ENCODE results near the gene ATXN10. TPM values are rescaled to one million over a fixed set of nuclear protein-coding genes. Genes with fewer than 3 reads are reported as not detected.

Gene ATXN10
- polyA plus RNA-seq, 3 donors, result 60.1 to 106 (median 92.4) TPM

- no peak for DNase-seq
- peaks cover 24 to 33% of the 10 kb centered on the region in 2 donors for H3K4me1 ChIP-seq (ENCODE audit: control insufficient read depth in 1 of 2, insufficient read depth in 2 of 2, low read length in 2 of 2)
- H3K4me2 ChIP-seq (replicated peaks; ENCODE audit: extremely low read depth, low read length, poor library complexity, severe bottlenecking), result peak overlapping the region; percentile 94
- Mint-ChIP-seq H3K4me1 (peaks cover 28% of the 10 kb centered on the region), H3K27me3 (ENCODE audit: low read depth in 3 of 3) (peaks cover 2 to 9% (median 7%) of the 10 kb centered on the region in 3 donors), H3K9me3 (peaks cover 0 to 1% (median 0%) of the 10 kb centered on the region in 7 donors), H3K4me3 (peak overlapping the region; percentile 83 to 91), H3K27ac (peak overlapping the region in 6 of 7 donors; percentile 25 to 87 (median 67)), H3K36me3 (peaks cover 10 to 17% of the 10 kb centered on the region in 2 donors)
- peaks cover 42% of the 10 kb centered on the region for H4K20me1 ChIP-seq (ENCODE audit: insufficient read depth, low read length)
- no peaks in the 10 kb centered on the region for H3K27me3 ChIP-seq (ENCODE audit: control insufficient read depth in 2 of 2, insufficient read depth in 2 of 2, low read length in 2 of 2)
- no peaks in the 10 kb centered on the region for H3K36me3 ChIP-seq (replicated peaks in 1 of 2; ENCODE audit: control insufficient read depth in 1 of 2, insufficient read depth in 2 of 2, low read length in 2 of 2)
- TF ChIP-seq, protein P1, sequence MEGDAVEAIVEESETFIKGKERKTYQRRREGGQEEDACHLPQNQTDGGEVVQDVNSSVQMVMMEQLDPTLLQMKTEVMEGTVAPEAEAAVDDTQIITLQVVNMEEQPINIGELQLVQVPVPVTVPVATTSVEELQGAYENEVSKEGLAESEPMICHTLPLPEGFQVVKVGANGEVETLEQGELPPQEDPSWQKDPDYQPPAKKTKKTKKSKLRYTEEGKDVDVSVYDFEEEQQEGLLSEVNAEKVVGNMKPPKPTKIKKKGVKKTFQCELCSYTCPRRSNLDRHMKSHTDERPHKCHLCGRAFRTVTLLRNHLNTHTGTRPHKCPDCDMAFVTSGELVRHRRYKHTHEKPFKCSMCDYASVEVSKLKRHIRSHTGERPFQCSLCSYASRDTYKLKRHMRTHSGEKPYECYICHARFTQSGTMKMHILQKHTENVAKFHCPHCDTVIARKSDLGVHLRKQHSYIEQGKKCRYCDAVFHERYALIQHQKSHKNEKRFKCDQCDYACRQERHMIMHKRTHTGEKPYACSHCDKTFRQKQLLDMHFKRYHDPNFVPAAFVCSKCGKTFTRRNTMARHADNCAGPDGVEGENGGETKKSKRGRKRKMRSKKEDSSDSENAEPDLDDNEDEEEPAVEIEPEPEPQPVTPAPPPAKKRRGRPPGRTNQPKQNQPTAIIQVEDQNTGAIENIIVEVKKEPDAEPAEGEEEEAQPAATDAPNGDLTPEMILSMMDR (IDR thresholded peaks at IDR 0.05), result no peak
- no peaks in the 10 kb centered on the region for H3K9me3 ChIP-seq (replicated peaks in 1 of 2; ENCODE audit: control insufficient read depth in 1 of 2, insufficient read depth in 1 of 2, low read length in 2 of 2)
- peak overlapping the region; percentile 44 to 83 (median 79) for H3K4me3 ChIP-seq (replicated peaks in 1 of 3; ENCODE audit: low read depth in 2 of 3, low read length in 3 of 3)
- H3K9ac ChIP-seq (ENCODE audit: insufficient read depth, low read length, poor library complexity, severe bottlenecking), result peak overlapping the region; percentile 80
- H3K27ac ChIP-seq (ENCODE audit: low read depth in 1 of 2, low read length in 2 of 2), result peak overlapping the region in 1 of 2 donors; percentile 73
- WGBS (ENCODE audit: insufficient coverage), result 10% methylated on average over 12 of the region's 14 CpGs
- peak overlapping the region; percentile 95 for H2AFZ ChIP-seq (ENCODE audit: insufficient read depth, low read depth, low read length, poor library complexity, severe bottlenecking)
- intact Hi-C loops (cut with micrococcal nuclease), result no loop called here
- H3K79me2 ChIP-seq (ENCODE audit: insufficient read depth, low read length), result peaks cover 58% of the 10 kb centered on the region
Measured at GRCh38 chr22:45672564-45673481, 1.2 kb downstream of the ATXN10 start.

- H3K27me3 ChIP-seq (ENCODE audit: control insufficient read depth in 2 of 2, insufficient read depth in 2 of 2, low read length in 2 of 2), result no peaks in the 10 kb centered on the region
- peaks cover 2 to 7% (median 3%) of the 10 kb centered on the region in 3 donors for H3K27me3 Mint-ChIP-seq (ENCODE audit: low read depth in 3 of 3)
- H3K9me3 ChIP-seq (replicated peaks in 1 of 2; ENCODE audit: control insufficient read depth in 1 of 2, insufficient read depth in 1 of 2, low read length in 2 of 2), result no peaks in the 10 kb centered on the region
- WGBS (ENCODE audit: insufficient coverage), result 59% methylated on average over 6 of the region's 10 CpGs
- H3K4me3 Mint-ChIP-seq, result peak overlapping the region in 1 of 2 donors; percentile 33
- no peak overlapping the region for H2AFZ ChIP-seq (ENCODE audit: insufficient read depth, low read depth, low read length, poor library complexity, severe bottlenecking)
- TF ChIP-seq, protein P1 (IDR thresholded peaks at IDR 0.05), result no peak
- H3K27ac Mint-ChIP-seq, result peak overlapping the region in 3 of 7 donors; percentile 15 to 38 (median 37)
- H3K9me3 Mint-ChIP-seq, result peaks cover 0 to 1% (median 0%) of the 10 kb centered on the region in 7 donors
- H3K4me3 ChIP-seq (replicated peaks in 1 of 3; ENCODE audit: low read depth in 2 of 3, low read length in 3 of 3), result peak overlapping the region in 1 of 3 experiments; percentile 83
- peaks cover 10 to 17% of the 10 kb centered on the region in 2 donors for H3K36me3 Mint-ChIP-seq
- no peaks in the 10 kb centered on the region for H3K36me3 ChIP-seq (replicated peaks in 1 of 2; ENCODE audit: control insufficient read depth in 1 of 2, insufficient read depth in 2 of 2, low read length in 2 of 2)
- H3K4me1 Mint-ChIP-seq, result peaks cover 28% of the 10 kb centered on the region
- no peak overlapping the region for H3K9ac ChIP-seq (ENCODE audit: insufficient read depth, low read length, poor library complexity, severe bottlenecking)
- H3K27ac ChIP-seq (ENCODE audit: low read depth in 1 of 2, low read length in 2 of 2), result no peak overlapping the region
- H4K20me1 ChIP-seq (ENCODE audit: insufficient read depth, low read length), result peaks cover 46% of the 10 kb centered on the region
- peak overlapping the region; percentile 94 for H3K4me2 ChIP-seq (replicated peaks; ENCODE audit: extremely low read depth, low read length, poor library complexity, severe bottlenecking)
- intact Hi-C loops (cut with micrococcal nuclease), result no loop called here
- H3K4me1 ChIP-seq (ENCODE audit: control insufficient read depth in 1 of 2, insufficient read depth in 2 of 2, low read length in 2 of 2), result peaks cover 24 to 33% of the 10 kb centered on the region in 2 donors
- peak in 2 of 3 donors; percentile 6 to 39 for DNase-seq
- peaks cover 66% of the 10 kb centered on the region for H3K79me2 ChIP-seq (ENCODE audit: insufficient read depth, low read length)
Measured at GRCh38 chr22:45673482-45674175, 2.0 kb downstream of the ATXN10 start.

Data from CD14-positive monocyte (primary cell).